Measurements from ENCODE around the gene ANTXRL. TPM values are rescaled to one million over a fixed set of nuclear protein-coding genes. Genes with fewer than 3 reads are reported as not detected.

The ANTXRL gene
- total and polyA plus RNA-seq, 10 of the 15 experiments (the other 5 are each of a cell fraction or from before 2014, with no cell fraction given): not detected

- CTCF ChIA-PET: no interaction called here
- intact Hi-C loops (cut with micrococcal nuclease; ENCODE audit: unreplicated experiment) (no loop called here), in situ Hi-C loops (cut with MboI) (no loop called here)
- no peaks in the 10 kb centered on the region for H3K79me2 ChIP-seq (ENCODE audit: control insufficient read depth, insufficient read depth, low read length)
- BruUV-seq (replicated peaks): no TSS peak
- TF ChIP-seq SREBF1 (IDR thresholded peaks at IDR 0.05; ENCODE audit: low read length) (no peak), ZSCAN29 (IDR thresholded peaks at IDR 0.05) (no peak)
- H3K27me3 ChIP-seq (replicated peaks in 1 of 2; ENCODE audit: control insufficient read depth in 2 of 2, insufficient read depth in 2 of 2, low read length in 1 of 2): peaks cover 2 to 5% of the 10 kb centered on the region in 2 experiments; a peak in 2 of 4 replicates
- no peaks in the 10 kb centered on the region for H3K36me3 ChIP-seq (ENCODE audit: control insufficient read depth in 2 of 2, insufficient read depth in 2 of 2, low read length in 1 of 2)
- ATAC-seq (no peak), FAIRE-seq (no peak), DNase-seq (ENCODE audit: low read depth, low spot score) (no peak)
- RAD21 ChIA-PET (ENCODE audit: unreplicated experiment): no interaction called here
- no peak overlapping the region for H3K9ac ChIP-seq (ENCODE audit: control insufficient read depth, insufficient read depth, low read length)
- H2AFZ ChIP-seq (ENCODE audit: control insufficient read depth, low read depth, low read length): no peak overlapping the region
- WGBS (ENCODE audit: insufficient coverage, insufficient replicate concordance, low lambda C conversion rate, missing lambda C conversion rate): 15% methylated on average over 1 of the region's 1 CpG
- no peak overlapping the region for H3K27ac ChIP-seq (ENCODE audit: control insufficient read depth, insufficient read depth)
- no peaks in the 10 kb centered on the region for H4K20me1 ChIP-seq (ENCODE audit: control insufficient read depth, insufficient read depth)
- H3K9me3 ChIP-seq (replicated peaks; ENCODE audit: control insufficient read depth, insufficient read depth, low read length): no peaks in the 10 kb centered on the region
- no peak overlapping the region for H3K4me3 ChIP-seq
- POLR2A ChIA-PET: no interaction called here
- no peaks in the 10 kb centered on the region for H3K4me1 ChIP-seq (ENCODE audit: control insufficient read depth, insufficient read depth, low read length)
- H3K4me2 ChIP-seq (ENCODE audit: control insufficient read depth, insufficient read depth): no peak overlapping the region
- SMC1A ChIA-PET (ENCODE audit: uncharacterized antibody, unreplicated experiment): no interaction called here
These were observed 19.2 kb downstream of the ANTXRL start for GRCh38 chr10:46305986-46306385.

DNA sequence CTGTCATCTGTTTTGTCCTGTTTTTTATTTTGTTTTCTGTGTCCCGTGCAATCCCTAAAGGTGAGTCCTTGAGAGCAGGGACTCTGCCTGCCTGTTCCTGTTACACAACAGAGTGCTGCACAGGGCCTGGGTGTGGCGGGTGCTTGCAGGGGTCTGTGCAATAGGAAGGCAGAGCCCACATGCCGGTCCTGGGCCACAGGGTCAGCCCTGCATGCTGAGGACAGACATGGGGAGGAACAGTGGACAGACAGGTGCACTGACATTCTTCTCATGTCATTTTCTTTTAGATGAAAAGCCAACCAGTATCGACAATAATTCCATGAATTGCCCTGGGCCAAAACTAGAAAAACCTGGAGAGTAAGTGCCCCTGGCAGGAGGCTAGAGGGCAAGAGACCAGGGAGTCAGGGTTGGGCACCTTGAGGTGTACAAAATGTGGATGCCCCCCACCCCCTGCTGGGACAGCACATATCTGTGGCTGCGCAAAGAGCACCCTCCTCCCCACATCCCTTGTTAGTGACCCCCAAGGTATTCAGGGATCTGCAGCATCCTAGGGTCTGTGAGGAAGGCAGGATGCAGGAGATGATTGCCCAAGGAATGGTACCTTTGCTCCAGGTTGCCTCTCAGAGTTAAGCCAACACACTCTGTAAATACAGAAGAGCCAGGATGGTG, 19.9 kb downstream of the ANTXRL start:
- SMC1A ChIA-PET (ENCODE audit: uncharacterized antibody, unreplicated experiment): no interaction called here
- Histone ChIP-seq H3K4me3 (no peak overlapping the region), H3K9me3 (replicated peaks; ENCODE audit: control insufficient read depth, insufficient read depth, low read length) (no peaks in the 10 kb centered on the region), H3K4me2 (ENCODE audit: control insufficient read depth, insufficient read depth) (no peak overlapping the region), H2AFZ (ENCODE audit: control insufficient read depth, low read depth, low read length) (no peak overlapping the region), H3K27me3 (replicated peaks in 1 of 2; ENCODE audit: control insufficient read depth in 2 of 2, insufficient read depth in 2 of 2, low read length in 1 of 2) (peaks cover 2 to 5% of the 10 kb centered on the region in 2 experiments; a peak in 3 of 4 replicates), H3K79me2 (ENCODE audit: control insufficient read depth, insufficient read depth, low read length) (no peaks in the 10 kb centered on the region), H4K20me1 (ENCODE audit: control insufficient read depth, insufficient read depth) (no peaks in the 10 kb centered on the region), H3K27ac (ENCODE audit: control insufficient read depth, insufficient read depth) (no peak overlapping the region), H3K9ac (ENCODE audit: control insufficient read depth, insufficient read depth, low read length) (no peak overlapping the region), H3K4me1 (ENCODE audit: control insufficient read depth, insufficient read depth, low read length) (no peaks in the 10 kb centered on the region), H3K36me3 (ENCODE audit: control insufficient read depth in 2 of 2, insufficient read depth in 2 of 2, low read length in 1 of 2) (no peaks in the 10 kb centered on the region)
- RAD21 ChIA-PET (ENCODE audit: unreplicated experiment): no interaction called here
- 33% methylated on average over 5 of the region's 5 CpGs for WGBS (ENCODE audit: insufficient coverage, insufficient replicate concordance, low lambda C conversion rate, missing lambda C conversion rate)
- POLR2A ChIA-PET: no interaction called here
- no peak for TF ChIP-seq CEBPZ (IDR thresholded peaks at IDR 0.05; ENCODE audit: low read depth, low read length)
- TF ChIP-seq SUZ12 (IDR thresholded peaks at IDR 0.05; ENCODE audit: unreplicated experiment): no peak
- TF ChIP-seq TCF3 (IDR thresholded peaks at IDR 0.05; ENCODE audit: borderline replicate concordance, insufficient read depth, low read depth, low read length): no peak
- TF ChIP-seq ZBED1 (IDR thresholded peaks at IDR 0.05; ENCODE audit: borderline replicate concordance): no peak
- TF ChIP-seq MTA2 (IDR thresholded peaks at IDR 0.05; ENCODE audit: low read depth): no peak
- TF ChIP-seq DPF2 (IDR thresholded peaks at IDR 0.05): no peak
- TF ChIP-seq USF1 (IDR thresholded peaks at IDR 0.05; ENCODE audit: borderline replicate concordance, extremely low read length, insufficient read depth, low read depth, low read length): no peak
- no peak for TF ChIP-seq EED (IDR thresholded peaks at IDR 0.05; ENCODE audit: low read depth)
- no peak for TF ChIP-seq MXI1 (IDR thresholded peaks at IDR 0.05; ENCODE audit: low read depth, low read length)
- TF ChIP-seq HDAC6 (IDR thresholded peaks at IDR 0.05; ENCODE audit: unreplicated experiment): no peak
- CTCF ChIA-PET: no interaction called here
- no peak for FAIRE-seq
- intact Hi-C loops (cut with micrococcal nuclease; ENCODE audit: unreplicated experiment) (no loop called here), in situ Hi-C loops (cut with MboI) (no loop called here)
- BruUV-seq (replicated peaks): no TSS peak
- no peak for ATAC-seq
- no peak for DNase-seq (ENCODE audit: low read depth, low spot score)
